ENCODE measurements around the gene NSG1. TPM values are rescaled to one million over a fixed set of nuclear protein-coding genes. Genes with fewer than 3 reads are reported as not detected.

The NSG1 gene
- total RNA-seq, 3 donors from 2014 or later = 1.2 to 7.9 (median 3.3) TPM

DNA sequence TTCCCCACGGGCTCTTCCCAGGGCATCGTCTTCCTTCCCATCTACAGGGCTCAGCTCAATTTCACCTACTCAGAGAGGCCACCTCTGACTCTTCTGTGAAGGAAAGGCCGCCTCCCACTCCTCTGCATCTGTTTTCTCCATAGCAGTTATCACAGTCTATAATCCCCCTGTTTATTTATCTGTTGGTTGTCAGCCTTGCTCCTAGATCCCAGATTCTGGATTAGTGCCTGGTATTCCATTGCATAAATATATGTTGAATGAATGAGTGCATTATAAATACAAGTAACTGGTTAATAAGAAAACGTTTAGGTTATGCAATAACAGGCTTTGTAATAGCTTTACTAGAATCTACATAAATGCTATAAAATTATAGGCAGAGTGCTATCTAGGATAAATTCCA is 52.9 kb downstream of the NSG1 start:
- Histone ChIP-seq H3K36me3 (ENCODE audit: low read depth) (no peaks in the 10 kb centered on the region), H3K9me3 (no peaks in the 10 kb centered on the region), H3K4me1 (ENCODE audit: low read depth) (no peaks in the 10 kb centered on the region), H3K4me3 (no peak overlapping the region)
- TF ChIP-seq, protein P1, sequence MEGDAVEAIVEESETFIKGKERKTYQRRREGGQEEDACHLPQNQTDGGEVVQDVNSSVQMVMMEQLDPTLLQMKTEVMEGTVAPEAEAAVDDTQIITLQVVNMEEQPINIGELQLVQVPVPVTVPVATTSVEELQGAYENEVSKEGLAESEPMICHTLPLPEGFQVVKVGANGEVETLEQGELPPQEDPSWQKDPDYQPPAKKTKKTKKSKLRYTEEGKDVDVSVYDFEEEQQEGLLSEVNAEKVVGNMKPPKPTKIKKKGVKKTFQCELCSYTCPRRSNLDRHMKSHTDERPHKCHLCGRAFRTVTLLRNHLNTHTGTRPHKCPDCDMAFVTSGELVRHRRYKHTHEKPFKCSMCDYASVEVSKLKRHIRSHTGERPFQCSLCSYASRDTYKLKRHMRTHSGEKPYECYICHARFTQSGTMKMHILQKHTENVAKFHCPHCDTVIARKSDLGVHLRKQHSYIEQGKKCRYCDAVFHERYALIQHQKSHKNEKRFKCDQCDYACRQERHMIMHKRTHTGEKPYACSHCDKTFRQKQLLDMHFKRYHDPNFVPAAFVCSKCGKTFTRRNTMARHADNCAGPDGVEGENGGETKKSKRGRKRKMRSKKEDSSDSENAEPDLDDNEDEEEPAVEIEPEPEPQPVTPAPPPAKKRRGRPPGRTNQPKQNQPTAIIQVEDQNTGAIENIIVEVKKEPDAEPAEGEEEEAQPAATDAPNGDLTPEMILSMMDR (IDR thresholded peaks at IDR 0.05) = no peak
- intact Hi-C loops (cut with DNase I, micrococcal nuclease) = no loop called here
- DNase-seq (no peak), ATAC-seq (no peak)

DNA sequence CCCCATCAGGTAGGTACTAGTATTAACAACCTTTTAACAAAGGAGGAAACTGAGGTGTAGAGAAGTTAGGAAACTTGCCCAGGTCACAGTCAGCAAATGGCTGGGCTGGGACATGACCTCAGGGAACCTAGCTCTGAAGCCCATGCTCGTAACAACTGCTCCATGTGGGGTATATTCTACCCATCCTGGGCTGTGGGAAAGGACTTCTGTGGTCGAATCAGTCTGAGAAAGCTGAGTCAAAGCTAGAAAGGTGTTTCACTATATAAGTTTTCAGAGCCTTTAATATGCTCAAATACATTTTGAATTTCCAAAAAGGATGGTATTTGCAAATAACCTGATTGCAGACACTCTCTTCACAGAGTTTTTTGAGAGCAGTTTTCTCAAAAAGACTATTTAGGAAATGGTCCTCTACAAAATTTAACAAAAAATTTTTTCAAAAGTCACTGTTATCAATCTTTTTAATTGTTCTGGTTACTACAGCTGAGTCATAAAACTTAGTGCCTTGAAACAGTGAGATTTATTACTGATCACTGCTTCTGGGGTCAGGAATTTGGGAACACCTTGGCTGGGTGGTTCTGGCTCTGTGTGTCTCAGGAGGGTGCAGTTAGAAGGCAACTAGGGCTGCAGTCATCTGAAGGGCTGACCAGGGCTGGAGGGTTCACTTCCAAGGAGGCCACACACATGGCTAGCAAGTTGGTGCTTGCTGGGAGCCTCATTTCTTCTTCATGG is 53.6 kb downstream of the NSG1 start:
- intact Hi-C loops (cut with DNase I, micrococcal nuclease) = no loop called here
- no peaks in the 10 kb centered on the region for H3K4me1 ChIP-seq (ENCODE audit: low read depth)
- no peak for ATAC-seq
- no peak for DNase-seq
- H3K36me3 ChIP-seq (ENCODE audit: low read depth) = no peaks in the 10 kb centered on the region
- TF ChIP-seq, protein P1 (IDR thresholded peaks at IDR 0.05) = no peak
- H3K4me3 ChIP-seq = no peak overlapping the region
- H3K9me3 ChIP-seq = no peaks in the 10 kb centered on the region

DNA sequence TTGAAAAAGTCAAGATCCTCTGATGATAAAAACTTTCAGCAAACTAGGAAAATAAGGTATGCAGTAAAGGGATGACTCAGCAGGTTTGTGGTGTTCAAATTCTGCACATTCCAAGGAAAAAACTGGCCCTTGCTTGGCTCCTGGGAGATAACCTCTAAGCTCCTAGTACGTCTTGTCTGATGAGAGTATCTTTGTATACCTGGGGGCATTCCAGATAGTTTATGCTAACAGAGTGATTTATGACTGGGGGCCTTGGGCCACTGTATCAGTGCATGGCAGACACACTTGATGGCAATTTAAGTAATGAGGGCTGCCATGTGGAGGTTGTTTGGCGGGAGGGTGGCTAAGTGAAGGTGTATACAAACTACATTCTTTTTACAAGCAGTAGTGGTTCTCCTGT is 56.9 kb downstream of the NSG1 start:
- H3K4me3 ChIP-seq = no peak overlapping the region
- no peaks in the 10 kb centered on the region for H3K9me3 ChIP-seq
- no peaks in the 10 kb centered on the region for H3K36me3 ChIP-seq (ENCODE audit: low read depth)
- intact Hi-C loops (cut with DNase I, micrococcal nuclease) = no loop called here
- DNase-seq (no peak), ATAC-seq (no peak)
- TF ChIP-seq, protein P1 (IDR thresholded peaks at IDR 0.05) = no peak
- no peaks in the 10 kb centered on the region for H3K4me1 ChIP-seq (ENCODE audit: low read depth)

DNA sequence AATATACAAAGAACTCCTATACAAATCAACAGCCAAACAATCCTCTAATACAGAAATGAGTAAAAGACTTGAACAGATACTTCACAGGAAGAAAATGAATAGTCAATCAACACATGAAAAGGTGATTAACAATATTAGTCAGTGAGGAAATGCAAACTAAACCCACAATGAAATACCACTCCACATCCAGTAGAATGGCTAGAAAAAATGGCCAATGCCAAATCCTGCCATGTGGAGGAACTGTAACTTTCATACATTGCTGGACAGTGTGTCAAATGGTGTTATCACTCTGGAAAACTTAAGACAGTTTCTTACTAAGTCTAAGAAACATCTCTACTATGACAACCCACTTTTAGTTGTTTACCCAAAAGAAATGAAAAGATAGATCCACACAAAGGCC is 59.5 kb downstream of the NSG1 start:
- Histone ChIP-seq H3K36me3 (ENCODE audit: low read depth) (no peaks in the 10 kb centered on the region), H3K9me3 (no peaks in the 10 kb centered on the region), H3K4me3 (no peak overlapping the region), H3K4me1 (ENCODE audit: low read depth) (no peaks in the 10 kb centered on the region)
- DNase-seq (no peak), ATAC-seq (no peak)
- intact Hi-C loops (cut with DNase I, micrococcal nuclease) = no loop called here
- TF ChIP-seq, protein P1 (IDR thresholded peaks at IDR 0.05) = no peak

DNA sequence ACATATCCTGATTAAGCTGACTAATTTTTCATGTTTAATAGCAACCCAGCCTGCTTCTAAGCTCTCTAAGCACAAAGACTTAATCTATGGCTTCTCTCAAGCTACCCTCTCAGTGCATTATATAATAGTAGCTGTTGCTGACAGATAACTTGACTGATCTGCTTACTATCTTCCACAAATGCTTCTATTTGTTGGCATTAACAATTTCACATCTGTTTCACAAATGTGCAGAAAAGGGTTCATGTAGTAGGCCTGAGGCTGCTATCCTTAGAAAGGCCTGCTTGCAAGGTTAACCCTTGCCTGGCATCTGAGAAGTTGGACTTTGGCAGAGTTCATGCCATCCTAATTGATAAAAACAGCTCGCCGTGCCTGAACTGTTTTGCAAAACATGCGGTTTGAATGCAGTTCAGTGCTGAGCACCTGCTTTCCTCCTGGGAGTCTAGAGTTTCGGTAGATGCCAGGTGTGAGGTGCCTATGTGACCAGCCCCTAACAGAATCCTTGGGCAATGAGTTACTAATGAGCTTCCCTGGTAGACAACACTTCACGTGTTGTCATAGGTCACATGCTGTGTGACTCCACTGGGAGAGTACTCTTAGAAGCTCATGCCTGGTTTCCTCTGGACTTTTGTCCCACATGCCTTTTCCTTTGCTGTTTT is 68.4 kb downstream of the NSG1 start:
- no peaks in the 10 kb centered on the region for H3K36me3 ChIP-seq (ENCODE audit: low read depth)
- ATAC-seq (no peak), DNase-seq (no peak)
- H3K9me3 ChIP-seq = no peaks in the 10 kb centered on the region
- no peaks in the 10 kb centered on the region for H3K4me1 ChIP-seq (ENCODE audit: low read depth)
- TF ChIP-seq, protein P1 (IDR thresholded peaks at IDR 0.05) = no peak
- intact Hi-C loops (cut with DNase I, micrococcal nuclease) = no loop called here
- no peak overlapping the region for H3K4me3 ChIP-seq

Data from mucosa of descending colon (tissue), 3 donors.